Fibroblast of lung (primary cell): ENCODE measurements around the gene PHF24. TPM values are rescaled to one million over a fixed set of nuclear protein-coding genes. Genes with fewer than 3 reads are reported as not detected.
"Not testable (repeated sequence)": the region's sequence is repeated elsewhere in the genome, so short reads cannot be mapped to it uniquely, and the experiment has no call there.

Source experiments
- DNase-seq, 2 donors: peaks; one replicate each; pipeline versions ENCODE4 v3.0.0 to v3.0.0-alpha.2; 2010; ENCODE audit warnings: low read depth in 2 of 2
- H2AFZ ChIP-seq: 2 replicates; pipeline ENCODE4 v1.5.1; 2012; ENCODE audit warnings: low read length, control low read depth, inconsistent platforms
- H3K27ac ChIP-seq: 2 replicates; pipeline ENCODE4 v1.5.1; 2011; ENCODE audit warnings: low read length, control low read depth; ENCODE audit not compliant: insufficient read depth
- H3K27me3 ChIP-seq: 2 replicates; pipeline ENCODE4 v1.5.1; 2011; ENCODE audit warnings: mild to moderate bottlenecking, low read length; ENCODE audit not compliant: control insufficient read depth, insufficient read depth
- H3K36me3 ChIP-seq: 2 replicates; pipeline ENCODE4 v1.5.1; 2011; ENCODE audit warnings: low read length; ENCODE audit not compliant: control insufficient read depth, insufficient read depth
- H3K4me1 ChIP-seq: 2 replicates; pipeline ENCODE4 v1.5.1; 2011; ENCODE audit warnings: low read length; ENCODE audit not compliant: control insufficient read depth, insufficient read depth; ENCODE audit errors: extremely low read depth
- H3K4me2 ChIP-seq: 2 replicates; pipeline ENCODE4 v1.5.1; 2011; ENCODE audit warnings: low read length, control low read depth; ENCODE audit not compliant: insufficient read depth; ENCODE audit errors: extremely low read depth
- H3K4me3 ChIP-seq, 4 experiments: fragments of 200-600 bp in 1 of 4; sonication (generic) in 1 of 4; replicated peaks in 1 of 4; 2 replicates each; pipeline ENCODE4 v1.5.1; 2011 to 2016; ENCODE audit warnings: low read length in 4 of 4, low read depth in 3 of 4, mild to moderate bottlenecking in 3 of 4, control low read depth in 2 of 4, inconsistent platforms in 1 of 4, mixed read lengths in 1 of 4; ENCODE audit not compliant: insufficient read depth in 1 of 4; ENCODE audit errors: control extremely low read depth in 1 of 4
- H3K79me2 ChIP-seq: 2 replicates; pipeline ENCODE4 v1.5.1; 2012; ENCODE audit warnings: mild to moderate bottlenecking, low read length, inconsistent platforms; ENCODE audit not compliant: control insufficient read depth, insufficient read depth
- H3K9ac ChIP-seq: 2 replicates; pipeline ENCODE4 v1.5.1; 2011; ENCODE audit warnings: mild to moderate bottlenecking, low read length, control low read depth; ENCODE audit not compliant: insufficient read depth
- H3K9me3 ChIP-seq: 2 replicates; pipeline ENCODE4 v1.5.1; 2012; ENCODE audit warnings: low read depth, low read length; ENCODE audit not compliant: control insufficient read depth, insufficient read depth
- H4K20me1 ChIP-seq: 2 replicates; pipeline ENCODE4 v1.5.1; 2011; ENCODE audit warnings: low read length; ENCODE audit not compliant: control insufficient read depth, insufficient read depth; ENCODE audit errors: extremely low read depth
- CTCF ChIP-seq, 2 donors: IDR thresholded peaks in 1 of 2; conservative IDR thresholded peaks in 1 of 2; 1 replicate in 1 of 2; 2 replicates in 1 of 2; pipeline ENCODE4 v1.5.1; 2011 to 2012; ENCODE audit warnings: low read length in 2 of 2, control low read depth in 1 of 2, inconsistent platforms in 1 of 2, low read depth in 1 of 2, mild to moderate bottlenecking in 1 of 2
- EZH2 ChIP-seq: IDR thresholded peaks from 2 replicates; pipeline ENCODE4 v1.5.1; 2012; ENCODE audit warnings: low read length, control low read depth, mild to moderate bottlenecking; ENCODE audit errors: missing control alignments
- polyA plus RNA-seq, 2 donors: library from polyadenylated mRNA; depleted of rRNA in 1 of 2; stranded (reverse) in 1 of 2; unstranded in 1 of 2; fragments of >200 nt; gene quantifications; 2 replicates each; pipeline ENCODE4 v1.2.1, GENCODE V29; 2011 to 2012; ENCODE audit warnings: missing spikeins in 1 of 2
- total RNA-seq: library from RNA; depleted of rRNA; stranded (reverse); fragments of >200 nt; gene quantifications from 2 replicates; pipeline ENCODE4 v1.2.1, GENCODE V29; 2014

Gene PHF24
- total and polyA plus RNA-seq, 2 donors (not counting 1 experiment from before 2014, with no cell fraction given): 0.17 TPM; not detected in 1

GRCh38 chr9:34929506-34930102, 28.5 kb upstream of the PHF24 start:
- Histone ChIP-seq H3K4me1 (no peaks in the 10 kb centered on the region), H3K79me2 (no peaks in the 10 kb centered on the region), H3K9ac (no peak overlapping the region), H3K4me2 (no peak overlapping the region), H4K20me1 (no peaks in the 10 kb centered on the region), H3K4me3 (no peak overlapping the region), H3K27ac (no peak overlapping the region), H3K9me3 (no peaks in the 10 kb centered on the region), H3K36me3 (no peaks in the 10 kb centered on the region), H2AFZ (no peak overlapping the region), H3K27me3 (peaks cover 2% of the 10 kb centered on the region)
- TF ChIP-seq CTCF (conservative IDR thresholded peaks at IDR 0.05 in 1 of 2, IDR thresholded peaks at IDR 0.05 in 1 of 2; ENCODE audit: low read depth in 1 of 2, low read length in 2 of 2): peak; percentile 49 to 72
- no peak for TF ChIP-seq EZH2
- DNase-seq: peak; percentile 14

- H3K27ac ChIP-seq, H3K4me2 ChIP-seq, H3K4me1 ChIP-seq, H2AFZ ChIP-seq, H3K9ac ChIP-seq, H3K27me3 ChIP-seq, H3K36me3 ChIP-seq, H3K79me2 ChIP-seq, DNase-seq, H3K9me3 ChIP-seq, H3K4me3 ChIP-seq, H4K20me1 ChIP-seq: not testable (repeated sequence)
Observed at GRCh38 chr9:34939989-34940388, 18.1 kb upstream of the PHF24 start.

- Histone ChIP-seq H4K20me1 (no peaks in the 10 kb centered on the region), H3K36me3 (no peaks in the 10 kb centered on the region), H3K9ac (no peak overlapping the region), H3K4me3 (no peak overlapping the region), H3K27ac (no peak overlapping the region), H3K27me3 (peaks cover 2% of the 10 kb centered on the region), H3K79me2 (no peaks in the 10 kb centered on the region), H3K4me2 (no peak overlapping the region), H2AFZ (no peak overlapping the region), H3K9me3 (no peaks in the 10 kb centered on the region), H3K4me1 (no peaks in the 10 kb centered on the region)
- DNase-seq: no peak
- TF ChIP-seq CTCF (conservative IDR thresholded peaks at IDR 0.05 in 1 of 2, IDR thresholded peaks at IDR 0.05 in 1 of 2; ENCODE audit: low read depth in 1 of 2, low read length in 2 of 2) (no peak), EZH2 (no peak)
Observed at GRCh38 chr9:34948451-34948850, 9.6 kb upstream of the PHF24 start.
